K562 (cell line): ENCODE results near the gene GDF11. TPM values are rescaled to one million over a fixed set of nuclear protein-coding genes. Genes with fewer than 3 reads are reported as not detected.

ENCODE experiments used
- ATAC-seq: fragments of 200-7000 bp; cut with Tn5 transposase; 3 replicates; pipeline ENCODE4 v1.9.1; 2020; ENCODE audit warnings: moderate library complexity
- BruUV-seq: library from RNA; stranded (reverse); fragments of 400-500 nt; replicated peaks from 2 replicates; lab custom pipeline; 2021; lab: Mats Ljungman, UMichigan
- CTCF ChIA-PET: fragments of 300-600 bp; formaldehyde crosslinking; extraction: SDS; loops from one replicate; lab custom pipeline; 2021; ENCODE audit warnings: low intra/inter-chr PET ratio; lab: Yijun Ruan, JAX
- POLR2A ChIA-PET: fragments of 300-600, 350-650 bp; sonication (Branson Sonifier 250); formaldehyde crosslinking; extraction: SDS; loops from one replicate; lab custom pipeline; 2021; ENCODE audit warnings: antibody characterized with exemption, inconsistent platforms; lab: Yijun Ruan, JAX
- DNase-seq, 4 experiments: peaks; one replicate each; pipeline versions ENCODE4 v3.0.0 to v3.0.0-alpha.2; 2011 to 2018; ENCODE audit warnings: low spot score in 3 of 4, mixed read lengths in 3 of 4; ENCODE audit errors: extremely low read depth in 1 of 4
- FAIRE-seq: peaks from 2 replicates; lab custom pipeline; 2011; peaks lifted over from hg19 to GRCh38; lab: Jason Lieb, UNC
- H2AFZ ChIP-seq: 2 replicates; pipeline ENCODE4 v1.6.0; 2011; ENCODE audit warnings: low read depth, low read length, control low read depth, inconsistent platforms
- H3K27ac ChIP-seq: fragments of 200-600 bp; 3 replicates; pipeline ENCODE4 v1.8.0; 2011; ENCODE audit warnings: low read depth, mild to moderate bottlenecking, control low read depth, inconsistent platforms, low read length, moderate library complexity, mixed read lengths; ENCODE audit errors: extremely low read depth
- H3K27me3 ChIP-seq, 2 experiments: fragments of 300-600 bp in 1 of 2; 2 replicates in 1 of 2; 3 replicates in 1 of 2; pipeline versions ENCODE4 v1.6.0 to v1.8.0; 2011; ENCODE audit warnings: inconsistent platforms in 2 of 2, low read length in 2 of 2, mild to moderate bottlenecking in 1 of 2, mixed read lengths in 1 of 2, moderate library complexity in 1 of 2; ENCODE audit not compliant: control insufficient read depth in 2 of 2, insufficient read depth in 2 of 2
- H3K36me3 ChIP-seq: fragments of 300-600 bp; 3 replicates; pipeline ENCODE4 v1.8.0; 2011; ENCODE audit warnings: mild to moderate bottlenecking, low read length, inconsistent platforms; ENCODE audit not compliant: control insufficient read depth, insufficient read depth
- H3K4me1 ChIP-seq, 2 experiments: fragments of 200-600 bp in 1 of 2; replicated peaks in 1 of 2; 2 replicates in 1 of 2; 3 replicates in 1 of 2; pipeline versions ENCODE4 v1.5.1 to v1.8.0; 2011; ENCODE audit warnings: inconsistent platforms in 2 of 2, low read length in 2 of 2, mild to moderate bottlenecking in 1 of 2, mixed read lengths in 1 of 2, moderate library complexity in 1 of 2; ENCODE audit not compliant: control insufficient read depth in 2 of 2, insufficient read depth in 2 of 2
- H3K4me2 ChIP-seq: 2 replicates; pipeline ENCODE4 v1.6.1; 2011; ENCODE audit warnings: low read length, control low read depth, inconsistent platforms, mixed read lengths; ENCODE audit not compliant: insufficient read depth
- H3K4me3 ChIP-seq: fragments of 200-600 bp; sonication (generic), shearing (Covaris generic); 2 replicates; pipeline ENCODE4 v1.5.1; 2016; ENCODE audit warnings: control low read depth, inconsistent platforms
- H3K79me2 ChIP-seq: fragments of 200-600 bp; 3 replicates; pipeline ENCODE4 v1.8.0; 2011; ENCODE audit warnings: low read length, inconsistent platforms; ENCODE audit not compliant: control insufficient read depth, insufficient read depth
- H3K9ac ChIP-seq, 2 experiments: 2 replicates each; pipeline versions ENCODE4 v1.6.0 to v1.6.1; 2011; ENCODE audit warnings: low read depth in 2 of 2, low read length in 2 of 2, control low read depth in 1 of 2, inconsistent platforms in 1 of 2, mild to moderate bottlenecking in 1 of 2, mixed read lengths in 1 of 2; ENCODE audit not compliant: insufficient read depth in 1 of 2
- H3K9me1 ChIP-seq: one replicate; pipeline ENCODE4 v1.6.0; 2011; ENCODE audit warnings: inconsistent platforms, mild to moderate bottlenecking, low read length, moderate library complexity; ENCODE audit not compliant: control insufficient read depth, insufficient read depth
- H3K9me3 ChIP-seq: replicated peaks from 2 replicates; pipeline ENCODE4 v1.5.1; 2011; ENCODE audit warnings: low read depth, low read length, inconsistent platforms; ENCODE audit not compliant: control insufficient read depth, insufficient read depth
- H4K20me1 ChIP-seq: replicated peaks from 2 replicates; pipeline ENCODE4 v1.6.1; 2011; ENCODE audit warnings: low read length, inconsistent platforms, mixed read lengths; ENCODE audit not compliant: control insufficient read depth, insufficient read depth
- CC2D1A ChIP-seq: fragments of 450-650 bp; IDR thresholded peaks from 2 replicates; pipeline ENCODE4 v1.6.1; 2017; ENCODE audit warnings: mild to moderate bottlenecking
- DDX20 ChIP-seq: fragments of 450-650 bp; IDR thresholded peaks from 2 replicates; pipeline ENCODE4 v1.6.1; 2016; ENCODE audit warnings: missing genetic modification characterization, low read depth, mild to moderate bottlenecking, missing compliant biosample characterization, moderate library complexity
- HEY1 ChIP-seq: fragments of 250-450 bp; sonication (Bioruptor Pico); IDR thresholded peaks from 2 replicates; pipeline ENCODE4 v1.5.0; 2020; ENCODE audit warnings: mild to moderate bottlenecking, moderate library complexity, borderline replicate concordance
- PHB2 ChIP-seq: fragments of 450-650 bp; IDR thresholded peaks from 2 replicates; pipeline ENCODE4 v1.6.1; 2017; ENCODE audit warnings: low read depth
- PHF20 ChIP-seq: fragments of 450-650 bp; IDR thresholded peaks from 2 replicates; pipeline ENCODE4 v1.6.1; 2018; ENCODE audit not compliant: partially characterized antibody
- ZNF639 ChIP-seq, 2 experiments: fragments of 200-800 bp in 1 of 2; sonication (Bioruptor generic) in 1 of 2; sonication (generic) in 1 of 2; formaldehyde crosslinking in 1 of 2; IDR thresholded peaks in 1 of 2; conservative IDR thresholded peaks in 1 of 2; 2 replicates each; pipeline versions ENCODE4 v1.5.0 to v1.6.1; 2016 to 2020; ENCODE audit warnings: missing compliant biosample characterization in 1 of 2, missing genetic modification characterization in 1 of 2, missing genetic modification reagents in 1 of 2
- ZSCAN29 ChIP-seq: fragments of 450-650 bp; IDR thresholded peaks from 2 replicates; pipeline ENCODE4 v1.6.1; 2017
- WGBS: fragments of 100-300 bp; shearing (Covaris generic); methylation state at CpG from one replicate; pipeline ENCODE4 v1.1.6; 2016; ENCODE audit warnings: low coverage, mixed read lengths; ENCODE audit not compliant: insufficient coverage; ENCODE audit errors: missing lambda C conversion rate; 5-methylcytosine and 5-hydroxymethylcytosine counted together
- in situ Hi-C: fragments of 300-500 bp; cut with MboI; formaldehyde crosslinking; loops from 4 replicates; pipeline ENCODE4 v1.15.0; 2018; ENCODE audit warnings: inconsistent platforms, mixed read lengths
- intact Hi-C: fragments of 100-400 bp; cut with micrococcal nuclease; formaldehyde crosslinking; loops from 2 replicates; pipeline ENCODE4 v1.14.2; 2022
- polyA plus RNA-seq, 8 experiments: library from polyadenylated mRNA; depleted of rRNA in 4 of 8; stranded (reverse) in 5 of 8; unstranded in 3 of 8; fragments of >200 nt; fragmentation: Nextera tagmentation in 2 of 8; fragmentation: Illumina TruSeq in 1 of 8; extraction: Ambion mirVana in 2 of 8; extraction: Trizol in 1 of 8; gene quantifications; 2 replicates each; pipeline versions ENCODE4 v1.2.1 to v1.2.3, GENCODE V29; 2011 to 2014; ENCODE audit warnings: inconsistent platforms in 1 of 8, missing spikeins in 1 of 8
- total RNA-seq, 7 experiments: library from RNA; depleted of rRNA in 6 of 7; stranded (reverse); fragments of >200 nt in 6 of 7; fragmentation: Illumina TruSeq in 2 of 7; extraction: Trizol in 2 of 7; gene quantifications; 2 replicates each; pipeline versions ENCODE4 v1.2.1 to v1.2.3, GENCODE V29; 2011 to 2021; ENCODE audit warnings: low replicate concordance in 1 of 7

GDF11 gene
- total and polyA plus RNA-seq, 9 of the 15 experiments (the other 6 are each of a cell fraction or from before 2014, with no cell fraction given), result 1.4 to 15.7 (median 4.8) TPM

- TF ChIP-seq PHF20, result no peak
- TF ChIP-seq DDX20 (tag), result no peak
These were observed 4.5 kb upstream of the GDF11 start (continued) for GRCh38 chr12:55738123-55739024.

- no peaks in the 10 kb centered on the region for H3K36me3 ChIP-seq
- in situ Hi-C loops, result loop anchor here (5.0 kb wide), 2 partner anchors 203 to 293 kb away; no protein-coding TSS in a partner anchor
- TF ChIP-seq CC2D1A (0 out of 2 replicates have a peak, but pooled peaks have one; percentile 21), ZSCAN29 (0 out of 2 replicates have a peak, but pooled peaks have one; percentile 20), HEY1 (CRISPR knock-in tag) (no peak), PHB2 (no peak), ZNF639 (CRISPR knock-in tag; conservative IDR thresholded peaks at IDR 0.05 in 1 of 2, IDR thresholded peaks at IDR 0.05 in 1 of 2) (0 out of 4 replicates have a peak, but pooled peaks of 1 of the 2 experiments have one; percentile 47)
- peaks cover 22 to 31% of the 10 kb centered on the region in 2 experiments for H3K4me1 ChIP-seq
- FAIRE-seq, result no peak
- no peak overlapping the region for H3K27ac ChIP-seq
- CTCF ChIA-PET, result interaction anchor here (0.6 to 2.2 kb wide), 11 partner anchors 9 to 551 kb away, joined by 3 to 14 read pairs (median 3); partner anchors contain the start of genes DNAJC14, RPS26 and SMARCC2
- H3K9me1 ChIP-seq, result no peaks in the 10 kb centered on the region
- BruUV-seq, result no TSS peak
- 0 out of 2 replicates have a peak overlapping the region, but pooled peaks have one; percentile 70 for H3K4me2 ChIP-seq
- DNase-seq, result no peak
- no peaks in the 10 kb centered on the region for H3K27me3 ChIP-seq
- H2AFZ ChIP-seq, result peak overlapping the region; percentile 95
- no peaks in the 10 kb centered on the region; the same call in 1 of the 2 replicates for H3K9me3 ChIP-seq
- H3K9ac ChIP-seq, result peak overlapping the region in 1 of 2 experiments; percentile 44; a peak in 2 of 4 replicates
- WGBS, result 80% methylated on average over 2 of the region's 2 CpGs
- no peak for ATAC-seq
- POLR2A ChIA-PET, result interaction anchor here (0.6 to 3.7 kb wide), 20 partner anchors 9 to 979 kb away, joined by 3 to 25 read pairs (median 4); partner anchors contain the start of genes CD63, ORMDL2, PYM1 and RAB5B
- peaks cover 7% of the 10 kb centered on the region for H3K79me2 ChIP-seq
- H4K20me1 ChIP-seq, result no peaks in the 10 kb centered on the region
- intact Hi-C loops, result loop anchor here (1.0 to 5.0 kb wide), 3 partner anchors 84 to 552 kb away; no protein-coding TSS in a partner anchor
- H3K4me3 ChIP-seq, result no peak overlapping the region
These were observed 3.9 kb upstream of the GDF11 start for GRCh38 chr12:55739025-55739378.
